Suprapubic skin (tissue), 3 donors: Measurements from ENCODE around the gene SNX27.
A peak's percentile ranks its signal among the peaks of the same experiment; 100 is the strongest.

ENCODE experiments used
- EP300 ChIP-seq: sonication (generic); formaldehyde crosslinking; IDR thresholded peaks from one replicate; pipeline ENCODE4 v1.6.1; 2017; ENCODE audit warnings: antibody characterized with exemption
- TF ChIP-seq, protein P1 (sequence below), 2 donors: fragments of 200-600 bp in 1 of 2; fragments of 450-650 bp in 1 of 2; sonication (generic) in 1 of 2; IDR thresholded peaks; one replicate each; pipeline ENCODE4 v1.5.1; 2016 to 2019; ENCODE audit warnings: antibody characterized with exemption in 2 of 2, mild to moderate bottlenecking in 1 of 2, moderate library complexity in 1 of 2

DNA sequence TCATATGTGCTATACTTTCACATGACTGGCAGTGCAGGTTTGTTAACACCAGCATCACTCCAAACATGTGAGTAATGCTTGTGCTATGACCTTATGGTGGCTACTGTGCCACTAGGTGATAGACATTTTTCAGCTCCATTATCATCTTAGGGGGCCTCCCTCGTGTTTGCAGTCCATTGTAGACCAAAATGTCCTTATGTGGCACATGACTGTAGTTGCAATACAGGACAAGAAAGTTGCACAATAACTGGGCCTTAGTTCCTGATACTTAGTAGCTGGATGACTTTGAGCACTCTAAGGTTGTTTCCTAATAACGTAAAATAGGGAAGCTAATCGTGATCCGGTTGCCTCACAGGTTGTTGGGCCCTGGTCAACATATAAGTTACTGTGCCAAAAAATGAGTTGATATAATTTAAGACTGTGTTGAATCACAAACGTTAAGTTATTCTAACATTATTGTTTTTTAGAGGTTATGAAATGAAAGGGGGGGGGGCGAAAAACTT is 511 bp upstream of the SNX27 start:
- TF ChIP-seq, protein P1, sequence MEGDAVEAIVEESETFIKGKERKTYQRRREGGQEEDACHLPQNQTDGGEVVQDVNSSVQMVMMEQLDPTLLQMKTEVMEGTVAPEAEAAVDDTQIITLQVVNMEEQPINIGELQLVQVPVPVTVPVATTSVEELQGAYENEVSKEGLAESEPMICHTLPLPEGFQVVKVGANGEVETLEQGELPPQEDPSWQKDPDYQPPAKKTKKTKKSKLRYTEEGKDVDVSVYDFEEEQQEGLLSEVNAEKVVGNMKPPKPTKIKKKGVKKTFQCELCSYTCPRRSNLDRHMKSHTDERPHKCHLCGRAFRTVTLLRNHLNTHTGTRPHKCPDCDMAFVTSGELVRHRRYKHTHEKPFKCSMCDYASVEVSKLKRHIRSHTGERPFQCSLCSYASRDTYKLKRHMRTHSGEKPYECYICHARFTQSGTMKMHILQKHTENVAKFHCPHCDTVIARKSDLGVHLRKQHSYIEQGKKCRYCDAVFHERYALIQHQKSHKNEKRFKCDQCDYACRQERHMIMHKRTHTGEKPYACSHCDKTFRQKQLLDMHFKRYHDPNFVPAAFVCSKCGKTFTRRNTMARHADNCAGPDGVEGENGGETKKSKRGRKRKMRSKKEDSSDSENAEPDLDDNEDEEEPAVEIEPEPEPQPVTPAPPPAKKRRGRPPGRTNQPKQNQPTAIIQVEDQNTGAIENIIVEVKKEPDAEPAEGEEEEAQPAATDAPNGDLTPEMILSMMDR (IDR thresholded peaks at IDR 0.05), result no peak
- TF ChIP-seq EP300, result peak; percentile 37
